Upper lobe of right lung (tissue), 1 donor: ENCODE results near the gene POP5. TPM values are rescaled to one million over a fixed set of nuclear protein-coding genes. Genes with fewer than 3 reads are reported as not detected.

Experiments
- ATAC-seq: fragments of 200-7000 bp; cut with Tn5 transposase; one replicate; pipeline ENCODE4 v1.9.1; 2020; ENCODE audit warnings: mild to moderate bottlenecking, moderate library complexity
- DNase-seq: peaks from one replicate; pipeline ENCODE4 v3.0.0-alpha.2; 2020
- H3K27ac ChIP-seq: fragments of 200-600 bp; one replicate; pipeline ENCODE4 v1.8.0; 2022
- H3K27me3 ChIP-seq: fragments of 200-600 bp; one replicate; pipeline ENCODE4 v1.8.0; 2022; ENCODE audit warnings: mild to moderate bottlenecking
- H3K36me3 ChIP-seq: fragments of 200-600 bp; one replicate; pipeline ENCODE4 v1.8.0; 2022
- H3K4me1 ChIP-seq: fragments of 200-600 bp; one replicate; pipeline ENCODE4 v1.8.0; 2022
- H3K4me3 ChIP-seq: fragments of 200-600 bp; one replicate; pipeline ENCODE4 v1.8.0; 2022; ENCODE audit warnings: mild to moderate bottlenecking
- H3K9me3 ChIP-seq: fragments of 200-600 bp; one replicate; pipeline ENCODE4 v1.8.0; 2022
- intact Hi-C: fragments of 100-400 bp; cut with DNase I; formaldehyde crosslinking; loops from one replicate; pipeline ENCODE4 v1.11.0; 2022
- total RNA-seq: library from RNA; stranded (reverse); fragmentation: NEBNext Ultra II Directional; extraction: Animal tissue kit (Norgen Biotek cat#: 25700); gene quantifications from one replicate; pipeline ENCODE4 v1.2.1, GENCODE V29; 2021
- TF ChIP-seq, protein P1 (sequence below): fragments of 200-600 bp; IDR thresholded peaks from one replicate; pipeline ENCODE4 v1.8.0; 2022; ENCODE audit warnings: antibody characterized with exemption
- donor health status: DM: no; HTN: yes; CAD: no; lungs with severe emphysema.

POP5 gene
- total RNA-seq, 1 donor from 2014 or later, result 41.1 TPM

DNA sequence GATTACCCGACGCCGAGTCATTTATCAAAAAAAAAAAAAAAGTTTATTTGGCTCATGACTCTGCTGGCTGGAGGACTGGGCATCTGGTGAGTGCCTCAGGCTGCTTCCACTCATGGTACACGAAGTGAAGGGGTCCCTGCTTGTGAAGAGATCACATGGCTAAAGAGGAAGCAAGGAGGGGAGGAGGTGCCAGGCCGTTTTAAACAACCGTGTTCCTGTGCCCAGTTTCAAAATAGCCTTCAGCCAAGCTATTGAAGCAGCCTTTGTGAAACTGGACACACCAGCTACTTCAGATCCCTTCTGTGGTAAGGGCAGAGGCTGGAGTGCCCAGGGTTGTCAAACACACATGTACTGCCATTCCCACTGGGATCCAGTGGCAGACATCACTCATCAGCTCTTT is 7.6 kb downstream of the POP5 start:
- H3K27ac ChIP-seq, result no peak overlapping the region
- ATAC-seq, result peak; percentile 31
- peaks cover 100% of the 10 kb centered on the region for H3K36me3 ChIP-seq
- H3K4me1 ChIP-seq, result no peaks in the 10 kb centered on the region
- H3K27me3 ChIP-seq, result no peaks in the 10 kb centered on the region
- no peak overlapping the region for H3K4me3 ChIP-seq
- TF ChIP-seq, protein P1, sequence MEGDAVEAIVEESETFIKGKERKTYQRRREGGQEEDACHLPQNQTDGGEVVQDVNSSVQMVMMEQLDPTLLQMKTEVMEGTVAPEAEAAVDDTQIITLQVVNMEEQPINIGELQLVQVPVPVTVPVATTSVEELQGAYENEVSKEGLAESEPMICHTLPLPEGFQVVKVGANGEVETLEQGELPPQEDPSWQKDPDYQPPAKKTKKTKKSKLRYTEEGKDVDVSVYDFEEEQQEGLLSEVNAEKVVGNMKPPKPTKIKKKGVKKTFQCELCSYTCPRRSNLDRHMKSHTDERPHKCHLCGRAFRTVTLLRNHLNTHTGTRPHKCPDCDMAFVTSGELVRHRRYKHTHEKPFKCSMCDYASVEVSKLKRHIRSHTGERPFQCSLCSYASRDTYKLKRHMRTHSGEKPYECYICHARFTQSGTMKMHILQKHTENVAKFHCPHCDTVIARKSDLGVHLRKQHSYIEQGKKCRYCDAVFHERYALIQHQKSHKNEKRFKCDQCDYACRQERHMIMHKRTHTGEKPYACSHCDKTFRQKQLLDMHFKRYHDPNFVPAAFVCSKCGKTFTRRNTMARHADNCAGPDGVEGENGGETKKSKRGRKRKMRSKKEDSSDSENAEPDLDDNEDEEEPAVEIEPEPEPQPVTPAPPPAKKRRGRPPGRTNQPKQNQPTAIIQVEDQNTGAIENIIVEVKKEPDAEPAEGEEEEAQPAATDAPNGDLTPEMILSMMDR, result no peak
- no peak for DNase-seq
- intact Hi-C loops, result no loop called here
- H3K9me3 ChIP-seq, result no peaks in the 10 kb centered on the region

- Histone ChIP-seq H3K27me3 (no peaks in the 10 kb centered on the region), H3K36me3 (peaks cover 100% of the 10 kb centered on the region)
These were observed 9.9 kb downstream of the POP5 start for GRCh38 chr12:120571299-120571698.

DNA sequence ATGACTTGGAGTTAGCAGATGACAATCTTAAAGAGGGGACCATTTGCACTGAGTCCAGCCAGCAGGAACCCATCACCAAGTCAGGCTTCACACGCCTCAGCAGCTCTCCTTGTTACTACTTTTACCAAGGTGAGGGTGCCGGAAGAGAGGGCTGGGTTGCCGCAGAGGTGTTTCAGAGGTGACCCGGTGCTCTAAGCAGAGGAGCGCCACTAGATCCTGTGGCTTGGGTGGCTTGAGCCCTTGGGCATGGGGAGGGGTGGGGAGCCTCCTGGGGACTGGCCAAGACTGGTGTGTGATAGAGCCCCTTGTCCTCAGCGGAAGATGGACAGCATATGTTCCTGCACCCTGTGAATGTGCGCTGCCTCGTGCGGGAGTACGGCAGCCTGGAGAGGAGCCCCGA is 17.7 kb downstream of the POP5 start:
- DNase-seq, result no peak
- ATAC-seq, result peak; percentile 30
- peaks cover 97% of the 10 kb centered on the region for H3K36me3 ChIP-seq
- intact Hi-C loops, result no loop called here
- H3K9me3 ChIP-seq, result no peaks in the 10 kb centered on the region
- H3K27ac ChIP-seq, result no peak overlapping the region
- H3K4me1 ChIP-seq, result no peaks in the 10 kb centered on the region
- TF ChIP-seq, protein P1, result no peak
- no peaks in the 10 kb centered on the region for H3K27me3 ChIP-seq
- no peak overlapping the region for H3K4me3 ChIP-seq

More at GRCh38 chr12:120571299-120571698, 9.9 kb downstream of the POP5 start:
- ATAC-seq, result no peak
- no peak overlapping the region for H3K4me3 ChIP-seq
- intact Hi-C loops, result no loop called here
- TF ChIP-seq, protein P1, result no peak
- H3K27ac ChIP-seq, result no peak overlapping the region
- H3K9me3 ChIP-seq, result no peaks in the 10 kb centered on the region
- no peak for DNase-seq
- no peaks in the 10 kb centered on the region for H3K4me1 ChIP-seq

DNA sequence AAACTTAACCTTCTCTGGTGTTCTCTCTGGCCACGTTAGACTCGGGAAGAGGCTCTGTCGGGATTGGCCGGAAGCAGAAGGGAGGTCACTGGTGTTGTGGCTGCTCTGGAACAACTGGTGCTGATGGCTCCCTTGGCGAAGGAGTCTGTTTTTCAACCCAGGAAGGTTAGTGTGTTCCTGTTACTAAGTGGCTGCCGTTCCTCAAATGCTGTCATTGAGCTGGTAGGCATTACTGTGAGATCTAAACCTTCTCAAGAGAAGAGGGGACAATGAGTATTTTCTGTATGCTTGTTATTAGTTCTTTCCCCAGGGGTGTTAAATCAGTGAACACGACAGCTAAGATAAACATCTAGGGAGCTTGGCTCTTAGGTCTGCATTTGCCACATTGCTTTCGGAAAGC is 18.3 kb downstream of the POP5 start:
- TF ChIP-seq, protein P1, result no peak
- no peaks in the 10 kb centered on the region for H3K27me3 ChIP-seq
- H3K36me3 ChIP-seq, result peaks cover 97% of the 10 kb centered on the region
- intact Hi-C loops, result no loop called here
- no peak for DNase-seq
- no peaks in the 10 kb centered on the region for H3K4me1 ChIP-seq
- ATAC-seq, result no peak
- H3K4me3 ChIP-seq, result no peak overlapping the region
- H3K27ac ChIP-seq, result no peak overlapping the region
- H3K9me3 ChIP-seq, result no peaks in the 10 kb centered on the region

GRCh38 chr12:120557589-120557988 is 23.6 kb downstream of the POP5 start:
- intact Hi-C loops, result no loop called here
- H3K9me3 ChIP-seq, result no peaks in the 10 kb centered on the region
- no peak overlapping the region for H3K4me3 ChIP-seq
- H3K27me3 ChIP-seq, result no peaks in the 10 kb centered on the region
- DNase-seq (no peak), ATAC-seq (no peak)
- TF ChIP-seq, protein P1, result no peak
- peaks cover under 1% of the 10 kb centered on the region for H3K4me1 ChIP-seq
- peaks cover 91% of the 10 kb centered on the region for H3K36me3 ChIP-seq
- no peak overlapping the region for H3K27ac ChIP-seq

DNA sequence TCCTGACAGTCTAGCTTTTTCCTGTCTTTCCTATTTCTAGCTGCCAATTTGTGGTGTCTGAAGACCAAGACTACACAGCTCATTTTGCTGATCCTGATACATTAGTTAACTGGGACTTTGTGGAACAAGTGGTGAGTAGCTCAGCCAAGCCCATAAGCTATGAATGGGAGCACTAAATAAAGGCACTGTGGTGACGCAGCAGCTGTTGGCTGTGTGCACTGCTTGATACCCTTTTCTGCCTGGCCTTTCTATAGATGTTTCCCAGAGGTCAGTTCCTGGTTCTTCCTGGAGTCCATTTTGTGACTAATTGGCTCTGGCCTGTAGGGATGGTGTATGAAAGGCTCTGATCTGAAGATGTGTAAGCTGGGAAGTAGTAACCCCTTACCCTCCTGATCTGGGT is 26.5 kb downstream of the POP5 start:
- H3K27me3 ChIP-seq, result no peaks in the 10 kb centered on the region
- no peaks in the 10 kb centered on the region for H3K9me3 ChIP-seq
- H3K4me3 ChIP-seq, result no peak overlapping the region
- ATAC-seq (no peak), DNase-seq (no peak)
- intact Hi-C loops, result no loop called here
- TF ChIP-seq, protein P1, result no peak
- H3K36me3 ChIP-seq, result peaks cover 76% of the 10 kb centered on the region
- H3K4me1 ChIP-seq, result peaks cover 27% of the 10 kb centered on the region
- H3K27ac ChIP-seq, result no peak overlapping the region
